ENCODE data around the gene TLK1. TPM values are rescaled to one million over a fixed set of nuclear protein-coding genes. Genes with fewer than 3 reads are reported as not detected.
"Not testable (repeated sequence)": the region's sequence is repeated elsewhere in the genome, so short reads cannot be mapped to it uniquely, and the experiment has no call there.

TLK1 gene
- total RNA-seq, 1 donor from 2014 or later, result 86.5 TPM

GRCh38 chr2:171080607-171081006, 80.1 kb downstream of the TLK1 start:
- Mint-ChIP-seq H3K4me3 (ENCODE audit: unreplicated experiment) (no peak overlapping the region), H3K4me1 (ENCODE audit: unreplicated experiment) (peaks cover 7% of the 10 kb centered on the region), H3K27ac (ENCODE audit: unreplicated experiment) (no peak overlapping the region), H3K27me3 (ENCODE audit: unreplicated experiment) (no peaks in the 10 kb centered on the region), H3K36me3 (ENCODE audit: unreplicated experiment) (peaks cover 29% of the 10 kb centered on the region), H3K9me3 (ENCODE audit: unreplicated experiment) (no peaks in the 10 kb centered on the region)
- DNase-seq (ENCODE audit: extremely low spot score, unreplicated experiment), result no peak
- TF ChIP-seq, protein P1, sequence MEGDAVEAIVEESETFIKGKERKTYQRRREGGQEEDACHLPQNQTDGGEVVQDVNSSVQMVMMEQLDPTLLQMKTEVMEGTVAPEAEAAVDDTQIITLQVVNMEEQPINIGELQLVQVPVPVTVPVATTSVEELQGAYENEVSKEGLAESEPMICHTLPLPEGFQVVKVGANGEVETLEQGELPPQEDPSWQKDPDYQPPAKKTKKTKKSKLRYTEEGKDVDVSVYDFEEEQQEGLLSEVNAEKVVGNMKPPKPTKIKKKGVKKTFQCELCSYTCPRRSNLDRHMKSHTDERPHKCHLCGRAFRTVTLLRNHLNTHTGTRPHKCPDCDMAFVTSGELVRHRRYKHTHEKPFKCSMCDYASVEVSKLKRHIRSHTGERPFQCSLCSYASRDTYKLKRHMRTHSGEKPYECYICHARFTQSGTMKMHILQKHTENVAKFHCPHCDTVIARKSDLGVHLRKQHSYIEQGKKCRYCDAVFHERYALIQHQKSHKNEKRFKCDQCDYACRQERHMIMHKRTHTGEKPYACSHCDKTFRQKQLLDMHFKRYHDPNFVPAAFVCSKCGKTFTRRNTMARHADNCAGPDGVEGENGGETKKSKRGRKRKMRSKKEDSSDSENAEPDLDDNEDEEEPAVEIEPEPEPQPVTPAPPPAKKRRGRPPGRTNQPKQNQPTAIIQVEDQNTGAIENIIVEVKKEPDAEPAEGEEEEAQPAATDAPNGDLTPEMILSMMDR (IDR thresholded peaks at IDR 0.05), result no peak

DNA sequence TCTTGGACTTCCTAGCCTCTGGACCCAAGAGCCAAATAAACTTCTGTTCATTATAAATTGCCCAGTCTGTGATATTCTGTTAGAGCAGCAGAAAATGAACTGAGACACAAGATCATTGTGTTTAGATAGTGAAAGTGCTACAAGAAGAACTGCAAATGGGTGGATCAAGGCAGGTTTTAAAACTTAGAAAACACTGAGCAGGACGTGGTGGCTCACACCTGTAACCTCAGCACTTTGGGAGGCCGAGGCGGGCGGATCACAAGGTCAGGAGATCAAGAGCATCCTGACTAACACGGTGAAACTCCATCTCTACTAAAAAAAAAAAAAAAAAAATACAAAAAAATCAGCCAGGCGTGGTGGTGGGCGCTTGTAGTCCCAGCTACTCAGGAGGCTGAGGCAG, 84.3 kb downstream of the TLK1 start:
- H3K27ac Mint-ChIP-seq (ENCODE audit: unreplicated experiment); H3K9me3 Mint-ChIP-seq (ENCODE audit: unreplicated experiment); H3K27me3 Mint-ChIP-seq (ENCODE audit: unreplicated experiment); DNase-seq (ENCODE audit: extremely low spot score, unreplicated experiment); H3K4me3 Mint-ChIP-seq (ENCODE audit: unreplicated experiment); H3K4me1 Mint-ChIP-seq (ENCODE audit: unreplicated experiment): not testable (repeated sequence)
- H3K36me3 Mint-ChIP-seq (ENCODE audit: unreplicated experiment), result peaks cover 43% of the 10 kb centered on the region

- no peak overlapping the region for H3K4me3 Mint-ChIP-seq (ENCODE audit: unreplicated experiment)
- peaks cover 36% of the 10 kb centered on the region for H3K36me3 Mint-ChIP-seq (ENCODE audit: unreplicated experiment)
- TF ChIP-seq, protein P1 (IDR thresholded peaks at IDR 0.05), result no peak
- no peaks in the 10 kb centered on the region for H3K27me3 Mint-ChIP-seq (ENCODE audit: unreplicated experiment)
- no peak overlapping the region for H3K27ac Mint-ChIP-seq (ENCODE audit: unreplicated experiment)
- peaks cover 13% of the 10 kb centered on the region for H3K9me3 Mint-ChIP-seq (ENCODE audit: unreplicated experiment)
- DNase-seq (ENCODE audit: extremely low spot score, unreplicated experiment), result no peak
- peaks cover 3% of the 10 kb centered on the region for H3K4me1 Mint-ChIP-seq (ENCODE audit: unreplicated experiment)
Observed at GRCh38 chr2:171072164-171072563, 88.5 kb downstream of the TLK1 start.

DNA sequence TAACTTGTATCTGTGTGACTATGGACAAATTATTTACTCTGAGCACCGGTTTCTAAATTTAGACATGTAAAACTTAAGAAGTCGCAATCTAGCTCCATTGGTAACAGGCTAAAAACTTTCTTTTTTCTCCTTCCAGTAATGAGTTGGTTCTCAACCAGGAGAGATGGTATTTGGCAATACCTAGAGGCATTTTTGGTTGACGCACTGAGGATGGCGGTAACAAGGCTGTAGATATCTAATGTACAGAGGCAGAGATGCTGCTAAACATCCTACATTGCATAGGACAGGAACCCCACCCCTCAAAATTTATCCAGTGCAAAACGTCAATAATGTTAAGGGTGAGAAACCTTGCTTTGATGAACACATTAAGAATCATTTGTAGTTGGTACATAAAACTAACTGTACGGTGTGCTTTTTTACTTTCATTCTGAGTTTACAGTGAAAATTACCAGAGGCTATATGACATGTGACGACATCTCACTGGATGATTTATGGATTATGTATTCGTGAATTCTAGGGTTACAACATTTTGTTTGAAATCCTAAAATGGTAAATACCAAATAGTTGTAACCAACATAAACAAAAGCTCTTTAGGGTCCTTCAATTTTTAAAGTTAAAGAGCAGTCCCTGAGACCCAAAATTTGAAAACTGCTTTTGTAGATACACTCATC, 91.3 kb downstream of the TLK1 start:
- Mint-ChIP-seq H3K27ac (ENCODE audit: unreplicated experiment) (no peak overlapping the region), H3K27me3 (ENCODE audit: unreplicated experiment) (no peaks in the 10 kb centered on the region), H3K36me3 (ENCODE audit: unreplicated experiment) (peaks cover 33% of the 10 kb centered on the region), H3K4me1 (ENCODE audit: unreplicated experiment) (peaks cover 3% of the 10 kb centered on the region), H3K9me3 (ENCODE audit: unreplicated experiment) (peaks cover 13% of the 10 kb centered on the region), H3K4me3 (ENCODE audit: unreplicated experiment) (no peak overlapping the region)
- DNase-seq (ENCODE audit: extremely low spot score, unreplicated experiment), result no peak
- TF ChIP-seq, protein P1 (IDR thresholded peaks at IDR 0.05), result no peak

- peaks cover 3% of the 10 kb centered on the region for H3K4me1 Mint-ChIP-seq (ENCODE audit: unreplicated experiment)
- no peaks in the 10 kb centered on the region for H3K27me3 Mint-ChIP-seq (ENCODE audit: unreplicated experiment)
- TF ChIP-seq, protein P1 (IDR thresholded peaks at IDR 0.05), result no peak
- H3K4me3 Mint-ChIP-seq (ENCODE audit: unreplicated experiment), result no peak overlapping the region
- no peak overlapping the region for H3K27ac Mint-ChIP-seq (ENCODE audit: unreplicated experiment)
- no peak for DNase-seq (ENCODE audit: extremely low spot score, unreplicated experiment)
- peaks cover 17% of the 10 kb centered on the region for H3K36me3 Mint-ChIP-seq (ENCODE audit: unreplicated experiment)
- peaks cover 6% of the 10 kb centered on the region for H3K9me3 Mint-ChIP-seq (ENCODE audit: unreplicated experiment)
Observed at GRCh38 chr2:171066110-171066509, 94.6 kb downstream of the TLK1 start.
